ENCODE data around the gene NSL1. TPM values are rescaled to one million over a fixed set of nuclear protein-coding genes. Genes with fewer than 3 reads are reported as not detected.

The NSL1 gene
- total and polyA plus RNA-seq, 2 donors (not counting 1 experiment from before 2014, with no cell fraction given), result 21.4 to 24.4 TPM

GRCh38 chr1:212820969-212821368 is 29.4 kb upstream of the NSL1 start:
- H2AFZ ChIP-seq (ENCODE audit: low read length), result no peak overlapping the region
- H3K79me2 ChIP-seq (ENCODE audit: control insufficient read depth, insufficient read depth, low read length), result no peaks in the 10 kb centered on the region
- H3K4me1 ChIP-seq (ENCODE audit: control insufficient read depth, extremely low read depth, insufficient read depth, low read length), result no peaks in the 10 kb centered on the region
- no peak overlapping the region for H3K9ac ChIP-seq (ENCODE audit: insufficient read depth, low read length)
- H3K27me3 ChIP-seq (ENCODE audit: control insufficient read depth, insufficient read depth, low read length), result no peaks in the 10 kb centered on the region
- H3K4me2 ChIP-seq (ENCODE audit: extremely low read depth, insufficient read depth, low read length), result no peak overlapping the region
- no peaks in the 10 kb centered on the region for H3K9me3 ChIP-seq (ENCODE audit: control insufficient read depth, insufficient read depth, low read depth, low read length)
- no peak overlapping the region for H3K27ac ChIP-seq (ENCODE audit: insufficient read depth, low read length)
- no peak for DNase-seq (ENCODE audit: low read depth in 2 of 2)
- TF ChIP-seq EZH2 (IDR thresholded peaks at IDR 0.05; ENCODE audit: low read length, missing control alignments) (no peak), CTCF (conservative IDR thresholded peaks at IDR 0.05 in 1 of 2, IDR thresholded peaks at IDR 0.05 in 1 of 2; ENCODE audit: low read depth in 1 of 2, low read length in 2 of 2) (no peak)
- no peaks in the 10 kb centered on the region for H4K20me1 ChIP-seq (ENCODE audit: control insufficient read depth, extremely low read depth, insufficient read depth, low read length)
- no peak overlapping the region for H3K4me3 ChIP-seq (replicated peaks in 1 of 4; ENCODE audit: control extremely low read depth in 1 of 4, insufficient read depth in 1 of 4, low read depth in 3 of 4, low read length in 4 of 4)
- no peaks in the 10 kb centered on the region for H3K36me3 ChIP-seq (ENCODE audit: control insufficient read depth, insufficient read depth, low read length)

- TF ChIP-seq CTCF (conservative IDR thresholded peaks at IDR 0.05 in 1 of 2, IDR thresholded peaks at IDR 0.05 in 1 of 2; ENCODE audit: low read depth in 1 of 2, low read length in 2 of 2) (no peak), EZH2 (IDR thresholded peaks at IDR 0.05; ENCODE audit: low read length, missing control alignments) (no peak)
- Histone ChIP-seq H3K27ac (ENCODE audit: insufficient read depth, low read length) (no peak overlapping the region), H2AFZ (ENCODE audit: low read length) (no peak overlapping the region), H3K36me3 (ENCODE audit: control insufficient read depth, insufficient read depth, low read length) (no peaks in the 10 kb centered on the region), H4K20me1 (ENCODE audit: control insufficient read depth, extremely low read depth, insufficient read depth, low read length) (no peaks in the 10 kb centered on the region), H3K4me3 (replicated peaks in 1 of 4; ENCODE audit: control extremely low read depth in 1 of 4, insufficient read depth in 1 of 4, low read depth in 3 of 4, low read length in 4 of 4) (no peak overlapping the region), H3K4me1 (ENCODE audit: control insufficient read depth, extremely low read depth, insufficient read depth, low read length) (no peaks in the 10 kb centered on the region), H3K4me2 (ENCODE audit: extremely low read depth, insufficient read depth, low read length) (no peak overlapping the region), H3K9ac (ENCODE audit: insufficient read depth, low read length) (no peak overlapping the region), H3K27me3 (ENCODE audit: control insufficient read depth, insufficient read depth, low read length) (no peaks in the 10 kb centered on the region), H3K9me3 (ENCODE audit: control insufficient read depth, insufficient read depth, low read depth, low read length) (no peaks in the 10 kb centered on the region), H3K79me2 (ENCODE audit: control insufficient read depth, insufficient read depth, low read length) (no peaks in the 10 kb centered on the region)
- peak in 1 of 2 donors; percentile 43 for DNase-seq (ENCODE audit: low read depth in 2 of 2)
Observed at GRCh38 chr1:212819726-212820125, 28.1 kb upstream of the NSL1 start.

GRCh38 chr1:212816567-212817278 is 25.1 kb upstream of the NSL1 start:
- no peaks in the 10 kb centered on the region for H3K4me1 ChIP-seq (ENCODE audit: control insufficient read depth, extremely low read depth, insufficient read depth, low read length)
- H3K9ac ChIP-seq (ENCODE audit: insufficient read depth, low read length), result no peak overlapping the region
- no peaks in the 10 kb centered on the region for H4K20me1 ChIP-seq (ENCODE audit: control insufficient read depth, extremely low read depth, insufficient read depth, low read length)
- no peak overlapping the region for H3K4me2 ChIP-seq (ENCODE audit: extremely low read depth, insufficient read depth, low read length)
- H2AFZ ChIP-seq (ENCODE audit: low read length), result no peak overlapping the region
- no peaks in the 10 kb centered on the region for H3K27me3 ChIP-seq (ENCODE audit: control insufficient read depth, insufficient read depth, low read length)
- peak in 1 of 2 donors; percentile 6 for DNase-seq (ENCODE audit: low read depth in 2 of 2)
- H3K36me3 ChIP-seq (ENCODE audit: control insufficient read depth, insufficient read depth, low read length), result no peaks in the 10 kb centered on the region
- H3K79me2 ChIP-seq (ENCODE audit: control insufficient read depth, insufficient read depth, low read length), result no peaks in the 10 kb centered on the region
- no peak overlapping the region for H3K4me3 ChIP-seq (replicated peaks in 1 of 4; ENCODE audit: control extremely low read depth in 1 of 4, insufficient read depth in 1 of 4, low read depth in 3 of 4, low read length in 4 of 4)
- no peak overlapping the region for H3K27ac ChIP-seq (ENCODE audit: insufficient read depth, low read length)
- no peaks in the 10 kb centered on the region for H3K9me3 ChIP-seq (ENCODE audit: control insufficient read depth, insufficient read depth, low read depth, low read length)
- TF ChIP-seq EZH2 (IDR thresholded peaks at IDR 0.05; ENCODE audit: low read length, missing control alignments) (no peak), CTCF (conservative IDR thresholded peaks at IDR 0.05 in 1 of 2, IDR thresholded peaks at IDR 0.05 in 1 of 2; ENCODE audit: low read depth in 1 of 2, low read length in 2 of 2) (no peak)

All from fibroblast of lung (primary cell).